WERI-Rb-1 (cell line): Measurements from ENCODE around the gene PDK2.
A peak's percentile ranks its signal among the peaks of the same experiment; 100 is the strongest.

Source experiments
- DNase-seq: peaks from one replicate; pipeline ENCODE4 v3.0.0-alpha.2; 2020
- H3K27ac ChIP-seq: fragments of 250-450 bp; sonication (Bioruptor Pico); 2 replicates; pipeline ENCODE4 v1.5.1; 2020; ENCODE audit warnings: mild to moderate bottlenecking, moderate library complexity
- H3K27me3 ChIP-seq: fragments of 250-450 bp; sonication (Bioruptor Pico); 2 replicates; pipeline ENCODE4 v1.5.1; 2021; ENCODE audit warnings: mild to moderate bottlenecking, low read depth, moderate library complexity; ENCODE audit not compliant: insufficient read depth, severe bottlenecking
- H3K36me3 ChIP-seq: fragments of 250-450 bp; sonication (Bioruptor Pico); 2 replicates; pipeline ENCODE4 v1.5.1; 2020; ENCODE audit warnings: mild to moderate bottlenecking, moderate library complexity
- H3K4me3 ChIP-seq: 2 replicates; pipeline ENCODE4 v1.5.1; 2011; ENCODE audit warnings: low read depth, mild to moderate bottlenecking, control low read depth, low read length
- H3K9me3 ChIP-seq: fragments of 250-450 bp; sonication (Bioruptor Pico); 2 replicates; pipeline ENCODE4 v1.5.1; 2021; ENCODE audit warnings: mild to moderate bottlenecking, moderate library complexity; ENCODE audit not compliant: severe bottlenecking
- TF ChIP-seq, protein P1 (sequence below): IDR thresholded peaks from 2 replicates; pipeline ENCODE4 v1.5.1; 2011; ENCODE audit warnings: low read depth, mild to moderate bottlenecking, control low read depth, inconsistent platforms, low read length

PDK2 gene

DNA sequence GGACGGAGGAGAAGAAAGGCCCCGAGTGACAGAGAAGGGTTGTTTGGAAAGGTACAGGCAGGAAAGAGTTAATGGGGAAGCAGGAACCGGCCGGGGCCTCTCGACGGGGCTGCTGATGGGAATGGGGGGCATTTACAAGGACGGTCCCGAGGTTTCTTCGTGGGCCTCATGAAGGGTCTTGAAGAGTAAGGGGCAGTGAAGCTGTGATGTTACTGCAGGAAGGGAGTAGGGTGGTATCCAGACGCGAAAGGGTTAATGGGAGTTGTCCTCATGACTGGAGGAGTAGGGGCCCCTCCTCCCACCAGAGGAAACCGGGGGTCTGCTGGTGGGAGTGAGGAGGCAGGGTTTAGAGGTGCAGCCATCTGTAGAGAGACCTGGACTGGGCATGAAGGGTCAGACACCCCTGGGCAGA is 481 bp downstream of the PDK2 start:
- TF ChIP-seq, protein P1, sequence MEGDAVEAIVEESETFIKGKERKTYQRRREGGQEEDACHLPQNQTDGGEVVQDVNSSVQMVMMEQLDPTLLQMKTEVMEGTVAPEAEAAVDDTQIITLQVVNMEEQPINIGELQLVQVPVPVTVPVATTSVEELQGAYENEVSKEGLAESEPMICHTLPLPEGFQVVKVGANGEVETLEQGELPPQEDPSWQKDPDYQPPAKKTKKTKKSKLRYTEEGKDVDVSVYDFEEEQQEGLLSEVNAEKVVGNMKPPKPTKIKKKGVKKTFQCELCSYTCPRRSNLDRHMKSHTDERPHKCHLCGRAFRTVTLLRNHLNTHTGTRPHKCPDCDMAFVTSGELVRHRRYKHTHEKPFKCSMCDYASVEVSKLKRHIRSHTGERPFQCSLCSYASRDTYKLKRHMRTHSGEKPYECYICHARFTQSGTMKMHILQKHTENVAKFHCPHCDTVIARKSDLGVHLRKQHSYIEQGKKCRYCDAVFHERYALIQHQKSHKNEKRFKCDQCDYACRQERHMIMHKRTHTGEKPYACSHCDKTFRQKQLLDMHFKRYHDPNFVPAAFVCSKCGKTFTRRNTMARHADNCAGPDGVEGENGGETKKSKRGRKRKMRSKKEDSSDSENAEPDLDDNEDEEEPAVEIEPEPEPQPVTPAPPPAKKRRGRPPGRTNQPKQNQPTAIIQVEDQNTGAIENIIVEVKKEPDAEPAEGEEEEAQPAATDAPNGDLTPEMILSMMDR: no peak
- no peaks in the 10 kb centered on the region for H3K27me3 ChIP-seq
- peak overlapping the region; percentile 90 for H3K4me3 ChIP-seq
- H3K9me3 ChIP-seq: no peaks in the 10 kb centered on the region
- H3K27ac ChIP-seq: peak overlapping the region; percentile 64
- peaks cover 17% of the 10 kb centered on the region for H3K36me3 ChIP-seq
- DNase-seq: no peak

DNA sequence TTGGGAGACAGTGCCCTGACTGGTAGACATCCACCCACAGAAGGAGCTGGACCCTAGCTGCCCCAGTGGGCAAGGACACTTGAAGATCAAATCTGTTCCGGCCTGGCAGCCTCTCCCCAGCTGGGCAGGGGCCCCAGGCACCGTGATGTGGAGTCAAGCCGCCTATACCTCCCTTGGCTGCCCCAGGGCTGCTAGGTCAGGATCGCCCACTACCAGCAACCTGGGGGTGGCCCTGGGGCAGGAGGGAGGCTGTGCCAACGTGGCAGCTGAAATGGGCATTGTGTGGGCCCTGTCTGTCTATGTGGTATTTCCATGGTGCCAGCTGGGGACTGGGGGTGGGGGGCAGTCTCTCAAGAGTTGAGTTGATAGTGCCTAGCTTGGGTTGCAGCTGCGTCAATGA is 941 bp downstream of the PDK2 start:
- H3K36me3 ChIP-seq: peaks cover 18% of the 10 kb centered on the region
- H3K4me3 ChIP-seq: peak overlapping the region; percentile 90
- H3K27ac ChIP-seq: no peak overlapping the region
- TF ChIP-seq, protein P1: no peak
- no peaks in the 10 kb centered on the region for H3K27me3 ChIP-seq
- DNase-seq: no peak
- H3K9me3 ChIP-seq: no peaks in the 10 kb centered on the region

DNA sequence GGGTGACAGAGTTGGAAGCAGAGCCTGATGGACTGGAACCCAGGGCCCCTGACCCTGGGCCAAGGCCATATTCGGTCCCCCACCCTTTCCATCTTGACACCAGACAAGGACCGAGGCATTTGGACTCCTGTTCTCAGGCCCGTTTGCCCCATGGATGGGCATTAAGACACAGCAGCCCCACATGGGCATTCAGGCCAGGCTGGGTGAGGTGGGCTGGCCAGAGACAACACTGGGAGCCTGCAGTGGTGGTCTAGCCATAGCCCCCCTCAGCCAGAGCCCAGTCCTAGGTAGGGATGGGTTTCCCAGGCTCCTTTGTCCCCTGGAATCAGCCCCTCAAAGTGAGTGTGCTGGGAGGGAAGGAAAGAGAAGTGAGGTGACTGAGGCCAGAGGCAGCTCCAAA is 1.6 kb downstream of the PDK2 start:
- no peak overlapping the region for H3K4me3 ChIP-seq
- DNase-seq: no peak
- no peaks in the 10 kb centered on the region for H3K9me3 ChIP-seq
- no peaks in the 10 kb centered on the region for H3K27me3 ChIP-seq
- H3K36me3 ChIP-seq: peaks cover 18% of the 10 kb centered on the region
- TF ChIP-seq, protein P1: no peak
- H3K27ac ChIP-seq: no peak overlapping the region

DNA sequence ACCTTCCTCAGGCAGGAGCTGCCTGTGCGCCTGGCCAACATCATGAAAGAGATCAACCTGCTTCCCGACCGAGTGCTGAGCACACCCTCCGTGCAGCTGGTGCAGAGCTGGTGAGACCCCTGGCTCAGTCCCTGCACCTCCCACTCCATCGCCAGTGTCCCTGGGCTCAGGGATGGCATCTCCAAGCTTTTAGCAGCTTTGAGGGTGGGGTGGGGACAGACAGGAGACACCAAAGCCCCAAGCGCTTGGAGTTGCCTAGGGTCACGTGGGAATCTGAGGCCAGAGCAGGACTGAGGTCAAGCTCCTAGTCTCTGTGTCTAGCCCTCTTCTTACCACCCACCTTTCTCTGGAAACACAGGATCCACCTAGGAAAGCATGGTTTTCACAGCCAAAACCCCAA is 2.3 kb downstream of the PDK2 start:
- H3K36me3 ChIP-seq: peaks cover 18% of the 10 kb centered on the region
- TF ChIP-seq, protein P1: no peak
- H3K9me3 ChIP-seq: no peaks in the 10 kb centered on the region
- DNase-seq: no peak
- H3K27ac ChIP-seq: no peak overlapping the region
- no peak overlapping the region for H3K4me3 ChIP-seq
- H3K27me3 ChIP-seq: no peaks in the 10 kb centered on the region

DNA sequence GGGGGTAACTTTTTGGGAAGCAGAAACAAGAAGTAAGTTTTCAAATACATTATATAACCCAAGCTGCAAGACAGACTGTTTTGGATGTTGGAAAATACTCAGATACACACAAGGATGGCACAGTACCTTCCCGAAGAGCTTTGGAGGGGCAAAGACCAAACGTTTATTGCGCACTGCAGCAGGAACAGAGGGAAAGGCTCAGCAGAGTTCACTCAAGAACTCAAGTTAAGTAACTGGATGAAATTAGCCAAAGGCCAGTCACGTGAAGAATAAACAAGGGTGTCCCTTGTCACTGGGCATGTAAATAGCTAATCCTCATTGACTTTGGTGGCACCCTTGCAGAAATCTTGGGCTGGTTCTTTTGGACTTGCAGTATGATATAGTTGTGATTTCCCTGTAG is 2.8 kb downstream of the PDK2 start:
- no peak for DNase-seq
- H3K4me3 ChIP-seq: no peak overlapping the region
- no peak overlapping the region for H3K27ac ChIP-seq
- no peaks in the 10 kb centered on the region for H3K27me3 ChIP-seq
- TF ChIP-seq, protein P1: no peak
- no peaks in the 10 kb centered on the region for H3K9me3 ChIP-seq
- peaks cover 18% of the 10 kb centered on the region for H3K36me3 ChIP-seq

DNA sequence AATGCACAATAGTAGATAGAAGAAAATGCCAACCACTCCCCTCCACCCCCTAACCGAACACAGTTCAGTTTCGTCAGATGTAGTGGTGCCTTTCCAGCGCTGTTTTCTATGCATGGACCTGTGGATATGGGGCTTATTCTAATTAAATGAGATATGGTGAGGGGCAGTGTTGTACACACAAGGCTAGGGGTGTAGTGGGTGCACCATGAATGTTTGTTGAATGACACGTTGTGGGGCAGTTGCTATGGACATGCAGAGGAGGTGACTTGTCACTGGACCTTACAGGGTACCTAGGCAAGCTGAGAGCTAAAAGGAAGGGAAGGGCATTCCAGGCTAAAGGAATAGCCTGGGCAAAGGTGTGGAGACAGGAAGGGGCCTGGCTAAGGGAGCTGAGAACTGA is 3.4 kb downstream of the PDK2 start:
- no peaks in the 10 kb centered on the region for H3K9me3 ChIP-seq
- no peak overlapping the region for H3K27ac ChIP-seq

More for the DNA sequence above, 3.4 kb downstream of the PDK2 start:
- DNase-seq: no peak
- Histone ChIP-seq H3K36me3 (peaks cover 18% of the 10 kb centered on the region), H3K4me3 (no peak overlapping the region), H3K27me3 (no peaks in the 10 kb centered on the region)
- TF ChIP-seq, protein P1: no peak
